Left lobe of liver (tissue), 2 donors: ENCODE measurements around the gene DPM1. TPM values are rescaled to one million over a fixed set of nuclear protein-coding genes. Genes with fewer than 3 reads are reported as not detected.

Source experiments
- ATAC-seq: fragments of 200-7000 bp; cut with Tn5 transposase; one replicate; pipeline ENCODE4 v1.9.1; 2020; ENCODE audit warnings: mild to moderate bottlenecking, moderate library complexity
- DNase-seq: peaks from one replicate; pipeline ENCODE4 v3.0.0-alpha.2; 2020; ENCODE audit warnings: low spot score
- total RNA-seq: library from RNA; stranded (reverse); gene quantifications from one replicate; pipeline ENCODE4 v1.2.1, GENCODE V29; 2021
- donor health status: DM: no; HTN: no; CAD: no; lungs with moderate emphysema.
- donor health status: DM: no; HTN: yes; CAD: no.

Gene DPM1
- 13.6 TPM for total RNA-seq

- peak; percentile 89 for DNase-seq
- ATAC-seq, result peak; percentile 89
Observed at GRCh38 chr20:50957798-50958614, at the start of gene DPM1. DPM1 (minus strand) TSS chr20:50958532; CDS start chr20:50958523, 9 bp downstream.

DNA sequence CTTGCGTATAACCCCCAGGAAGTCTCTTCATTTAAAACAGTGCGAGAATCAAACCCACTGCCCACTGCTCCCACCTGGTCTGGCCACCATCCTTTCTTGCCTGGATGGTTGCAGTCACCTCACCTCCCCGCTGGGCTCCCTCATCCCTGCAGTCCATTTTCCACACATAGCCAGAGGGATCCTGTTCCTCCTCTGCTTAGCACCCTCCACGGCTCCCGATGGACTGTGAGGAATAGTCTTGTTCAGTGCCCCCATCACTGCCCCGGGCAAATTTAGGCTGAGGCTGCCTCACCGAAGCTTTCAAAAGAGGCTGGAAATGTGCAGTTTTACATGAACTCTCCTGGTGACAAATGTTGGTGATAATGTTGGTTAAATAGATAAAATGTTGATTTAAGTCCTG, 46.9 kb upstream of the DPM1 start:
- ATAC-seq (no peak), DNase-seq (no peak)

- no peak for ATAC-seq
- no peak for DNase-seq
Observed at GRCh38 chr20:51004781-51005180, 46.4 kb upstream of the DPM1 start.

GRCh38 chr20:51004305-51004727, 46.0 kb upstream of the DPM1 start:
- ATAC-seq (no peak), DNase-seq (no peak)

- no peak for ATAC-seq
- no peak for DNase-seq
Observed at GRCh38 chr20:51003753-51004152, 45.4 kb upstream of the DPM1 start.

- DNase-seq (no peak), ATAC-seq (no peak)
Observed at GRCh38 chr20:51002633-51003032, 44.3 kb upstream of the DPM1 start.

DNA sequence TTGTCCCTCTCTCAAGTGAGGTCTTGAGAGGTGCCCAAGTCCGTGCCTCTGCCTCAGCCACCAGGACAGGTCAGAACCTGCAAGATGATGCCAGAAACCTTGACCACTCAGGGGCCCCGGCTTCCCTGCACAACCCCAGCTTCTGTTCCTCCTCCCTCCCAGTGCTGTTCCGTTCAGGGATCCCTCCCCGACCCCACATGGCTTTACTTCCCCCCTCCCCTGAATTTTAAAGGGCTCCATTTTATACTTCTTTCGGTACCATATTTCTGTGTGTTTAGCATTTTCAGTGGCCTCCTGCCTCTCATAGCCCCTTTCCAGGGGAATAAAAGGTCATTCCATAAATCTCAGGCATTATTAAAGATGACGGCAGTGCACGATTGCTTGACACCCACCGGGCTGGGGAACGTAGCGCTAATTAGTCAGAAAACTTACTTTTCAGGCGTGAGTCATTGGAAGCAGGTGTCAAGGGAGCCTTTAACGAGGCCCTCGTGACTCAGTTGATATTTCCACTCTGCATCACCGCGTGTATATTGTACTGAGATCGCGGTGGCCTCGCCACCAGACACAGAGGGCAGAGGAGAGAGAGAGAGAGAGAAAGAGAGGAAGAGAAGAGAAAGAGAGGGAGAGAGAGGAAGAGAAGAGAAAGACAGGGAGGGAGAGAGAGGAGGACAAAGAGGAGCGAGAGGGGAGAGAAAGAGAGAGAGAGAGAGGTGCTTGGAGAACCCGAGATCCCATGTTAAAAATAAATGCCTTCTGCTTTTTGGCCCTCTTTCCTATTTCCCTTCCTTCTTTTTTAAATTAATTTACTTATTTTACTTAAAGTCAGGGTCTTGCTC, 43.3 kb upstream of the DPM1 start:
- ATAC-seq (no peak), DNase-seq (no peak)

- ATAC-seq (no peak), DNase-seq (no peak)
Observed at GRCh38 chr20:50999355-50999754, 41.0 kb upstream of the DPM1 start.

GRCh38 chr20:50996901-50997865, 38.9 kb upstream of the DPM1 start:
- no peak for ATAC-seq
- DNase-seq, result no peak

DNA sequence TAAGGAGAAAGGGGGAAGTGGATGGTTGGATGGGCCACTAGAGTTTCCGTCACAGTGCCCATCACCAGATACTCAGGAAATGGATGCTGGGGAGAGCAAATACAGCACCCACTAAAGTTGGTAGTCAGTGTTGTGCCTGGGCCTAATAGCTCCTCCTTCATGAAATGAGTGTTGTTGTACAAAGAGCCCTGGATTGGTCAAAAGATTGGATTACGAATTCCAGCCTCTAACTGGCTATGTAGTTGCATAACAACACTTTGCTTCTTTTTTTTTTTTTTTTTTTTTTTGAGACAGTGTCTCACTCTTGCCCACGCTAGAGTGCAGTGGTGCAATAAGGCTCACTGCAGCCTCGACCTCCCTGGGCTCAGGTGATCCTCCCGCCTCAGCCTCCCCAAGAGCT, 37.2 kb upstream of the DPM1 start:
- DNase-seq (no peak), ATAC-seq (no peak)

DNA sequence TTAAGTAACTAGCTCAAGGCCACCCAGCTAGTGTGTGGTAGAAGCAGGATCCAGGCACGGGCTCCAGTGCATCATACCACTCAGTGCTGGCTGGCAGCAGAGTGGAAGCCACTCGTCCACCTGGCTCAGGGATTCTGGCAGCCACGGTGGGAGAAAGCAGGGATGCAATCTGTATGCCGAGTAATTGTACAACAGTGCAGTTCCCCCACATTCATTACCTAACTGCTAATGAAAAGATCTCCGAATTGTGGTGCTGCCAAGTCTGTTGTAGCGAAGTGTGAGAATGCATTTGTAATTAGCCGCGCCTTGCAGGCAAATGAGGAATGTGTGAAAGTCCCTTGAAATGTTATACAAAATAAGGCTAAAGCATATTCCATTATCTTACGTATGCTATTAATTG, 35.5 kb upstream of the DPM1 start:
- ATAC-seq (no peak), DNase-seq (no peak)

- ATAC-seq, result peak; percentile 66
- no peak for DNase-seq
Observed at GRCh38 chr20:50992733-50993457, 34.6 kb upstream of the DPM1 start.

GRCh38 chr20:50992336-50992732, 34.0 kb upstream of the DPM1 start:
- DNase-seq (no peak), ATAC-seq (no peak)

- no peak for DNase-seq
- no peak for ATAC-seq
Observed at GRCh38 chr20:50991076-50991475, 32.7 kb upstream of the DPM1 start.

- peak; percentile 63 for DNase-seq
Observed at GRCh38 chr20:50987493-50988210, 29.3 kb upstream of the DPM1 start.

DNA sequence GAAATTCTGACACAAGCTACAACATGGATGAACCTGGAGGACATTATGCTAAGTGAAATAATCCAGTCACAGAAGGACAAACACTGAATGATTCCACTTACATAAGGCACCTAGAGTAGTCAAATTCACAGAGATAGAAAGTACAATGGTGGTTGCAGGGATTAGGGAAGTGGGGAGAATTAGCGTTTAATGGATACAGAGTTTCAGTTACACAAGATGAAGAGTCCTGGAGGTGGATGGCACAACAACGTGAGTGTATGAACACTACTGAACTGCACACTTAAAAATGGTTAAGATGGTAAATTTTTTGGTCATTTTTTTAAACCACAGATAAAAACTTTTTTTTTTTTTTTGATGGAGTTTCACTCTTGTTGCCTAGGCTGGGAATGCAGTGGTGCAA, 25.0 kb upstream of the DPM1 start:
- no peak for DNase-seq
- ATAC-seq, result no peak

More at GRCh38 chr20:50987493-50988210, 29.3 kb upstream of the DPM1 start:
- peak; percentile 98 for ATAC-seq

DNA sequence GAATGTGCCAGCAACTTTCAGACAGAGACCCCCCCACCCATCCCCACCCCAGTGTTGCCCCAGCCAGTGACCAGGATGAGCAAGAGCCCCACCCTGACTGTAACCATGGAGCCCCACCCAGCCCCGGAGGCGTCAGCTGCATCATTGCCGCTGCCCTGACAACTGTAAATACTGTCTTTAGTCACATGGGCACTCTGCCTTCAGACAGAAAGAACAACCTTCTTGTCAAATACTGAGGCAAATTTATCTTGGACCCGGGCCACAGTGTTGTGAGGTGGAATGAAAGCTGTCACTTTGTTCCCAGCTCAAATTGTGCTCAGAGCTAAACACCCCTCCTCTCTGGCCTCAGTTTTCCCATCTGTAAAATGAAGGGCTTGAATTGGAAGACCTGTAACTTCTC, 24.0 kb upstream of the DPM1 start:
- DNase-seq, result peak; percentile 48
- peak; percentile 33 for ATAC-seq

GRCh38 chr20:50981714-50982048, 23.3 kb upstream of the DPM1 start:
- ATAC-seq (no peak), DNase-seq (no peak)

DNA sequence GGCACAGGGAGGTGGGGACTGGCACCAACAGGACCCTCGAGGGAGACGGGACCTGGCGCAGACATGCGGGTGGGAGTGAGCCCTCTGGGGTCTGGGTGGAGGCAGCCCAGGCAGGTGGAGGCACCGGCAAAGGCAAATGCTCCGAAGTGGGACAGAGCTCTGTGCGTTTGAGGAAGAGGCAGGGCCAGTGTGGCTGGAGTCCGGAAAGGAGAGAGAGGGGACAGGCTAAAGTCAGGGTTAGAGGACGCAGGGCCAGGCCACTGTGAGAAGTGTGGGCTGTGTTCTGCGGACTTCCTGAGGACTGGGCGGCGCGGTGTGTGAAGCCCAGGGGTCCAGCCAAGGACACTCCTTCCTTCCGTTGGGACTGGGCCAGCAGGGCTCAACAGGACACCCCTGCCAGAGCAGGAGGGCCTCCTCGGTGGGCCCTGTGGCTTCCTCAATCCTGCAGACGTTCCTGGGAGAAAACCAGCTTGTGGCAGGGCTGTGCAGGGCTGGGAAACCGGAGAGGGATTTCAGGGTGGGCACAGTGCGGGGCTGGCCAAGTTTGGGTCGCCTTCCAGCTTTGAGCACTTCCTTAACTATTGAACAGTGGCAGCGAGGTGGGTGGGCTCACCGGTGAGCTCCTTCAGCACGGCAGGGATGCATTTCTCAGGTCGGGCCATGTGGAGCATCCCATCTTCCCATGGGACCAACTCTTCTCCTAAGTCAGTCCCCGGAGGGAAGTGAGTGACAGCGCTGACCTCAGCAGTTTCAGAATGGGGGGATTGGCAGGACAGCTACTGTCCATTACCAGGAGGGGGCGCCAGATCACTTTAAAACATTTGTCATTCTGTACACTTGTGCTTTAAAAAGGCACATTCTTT, 22.8 kb upstream of the DPM1 start:
- DNase-seq, result peak; percentile 52
- ATAC-seq, result peak; percentile 64
